GM20000 (cell line): Measurements from ENCODE around the gene C1QTNF12.
"Not testable (repeated sequence)": the region's sequence is repeated elsewhere in the genome, so short reads cannot be mapped to it uniquely, and the experiment has no call there.

Experiments used
- DNase-seq: peaks from one replicate; pipeline ENCODE4 v3.0.0; 2012; ENCODE audit warnings: low spot score
- CTCF ChIP-seq: IDR thresholded peaks from 2 replicates; pipeline ENCODE4 v1.5.1; 2012; ENCODE audit warnings: mild to moderate bottlenecking, control low read depth; ENCODE audit errors: extremely low read depth, missing control alignments

Gene C1QTNF12

DNA sequence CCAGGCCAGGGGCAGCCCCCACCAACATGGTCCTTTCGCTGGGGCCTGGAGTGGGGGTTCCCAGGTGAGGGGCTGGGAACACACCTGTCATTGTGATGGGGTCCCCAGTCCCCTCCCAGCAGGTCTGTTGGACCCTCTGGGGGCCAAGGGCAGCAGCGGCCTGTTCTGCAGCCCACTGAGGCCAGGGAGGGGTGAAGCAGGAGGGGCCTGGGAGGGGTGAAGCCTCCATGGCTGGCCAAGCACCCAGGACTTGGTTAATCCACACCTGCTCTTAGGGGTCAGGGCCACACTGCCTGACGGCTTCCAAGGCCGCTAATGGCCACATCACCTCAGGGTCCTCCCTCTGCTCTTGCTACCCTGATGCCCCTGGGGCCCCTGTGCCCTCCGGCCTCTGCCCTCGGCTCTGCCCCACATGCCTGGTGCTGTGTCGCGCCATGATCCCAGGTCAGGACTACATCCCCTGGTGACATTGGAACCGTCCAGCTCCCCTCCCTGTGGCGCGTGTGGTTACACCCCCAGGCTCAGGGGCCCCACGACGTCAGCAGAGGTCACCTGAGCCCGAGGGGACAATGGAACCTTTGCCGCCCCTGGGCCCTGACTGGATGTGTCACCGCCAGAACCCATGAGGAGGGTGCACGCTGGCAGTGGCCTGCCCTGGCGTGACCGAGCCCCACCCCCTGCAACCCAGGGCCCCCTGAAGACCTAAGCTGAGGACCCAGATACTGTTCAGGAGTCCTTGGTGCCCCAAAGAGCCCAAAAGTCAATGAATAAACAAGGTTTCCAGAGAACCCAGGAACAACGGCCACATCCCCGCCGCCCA is 47.2 kb downstream of the C1QTNF12 start:
- no peak for TF ChIP-seq CTCF
- DNase-seq, result no peak

GRCh38 chr1:1198423-1199140 is 47.9 kb downstream of the C1QTNF12 start:
- DNase-seq, result no peak
- TF ChIP-seq CTCF, result no peak

GRCh38 chr1:1197551-1198422 is 48.7 kb downstream of the C1QTNF12 start:
- TF ChIP-seq CTCF, result no peak
- no peak for DNase-seq

GRCh38 chr1:1197188-1197500 is 49.4 kb downstream of the C1QTNF12 start:
- no peak for DNase-seq

DNA sequence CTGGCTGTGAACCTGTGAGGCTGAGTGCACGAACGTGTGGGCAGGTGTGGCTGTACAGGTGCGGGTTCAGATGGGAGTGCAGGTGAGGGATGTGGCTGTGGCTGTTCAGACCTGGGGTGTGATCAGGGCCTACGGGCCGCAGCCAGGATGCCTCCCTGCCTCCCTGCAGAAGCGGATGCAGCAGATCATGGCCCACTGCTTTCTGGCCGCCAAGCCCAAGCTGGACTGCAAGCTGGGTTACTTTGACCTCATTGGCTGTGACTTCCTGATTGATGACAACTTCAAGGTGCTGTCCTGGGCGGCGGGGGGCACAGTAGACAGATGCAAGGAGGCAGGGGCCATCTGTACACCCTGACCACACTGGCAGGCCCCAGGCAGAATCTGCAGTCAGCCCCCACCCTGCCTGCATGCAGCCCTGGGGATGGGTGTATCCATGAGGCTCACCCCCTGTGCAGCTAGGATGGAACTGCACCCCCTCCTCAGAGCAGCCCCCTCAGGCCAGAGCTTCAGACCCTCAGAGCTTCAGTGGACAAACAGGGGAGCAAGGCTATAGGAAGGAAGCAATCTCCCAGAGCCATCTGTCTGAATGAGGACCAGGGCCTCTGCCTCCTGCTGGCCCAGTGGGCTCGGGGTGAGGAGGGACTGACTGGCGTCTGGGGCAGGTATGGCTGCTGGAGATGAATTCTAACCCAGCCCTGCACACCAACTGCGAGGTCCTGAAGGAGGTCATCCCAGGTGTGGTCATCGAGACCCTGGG is 49.9 kb downstream of the C1QTNF12 start:
- no peak for TF ChIP-seq CTCF

More at GRCh38 chr1:1197188-1197500, 49.4 kb downstream of the C1QTNF12 start:
- TF ChIP-seq CTCF, result no peak

GRCh38 chr1:1195726-1196125 is 50.8 kb downstream of the C1QTNF12 start:
- not testable (repeated sequence) for DNase-seq

More for the DNA sequence above, 49.9 kb downstream of the C1QTNF12 start:
- no peak for DNase-seq

DNA sequence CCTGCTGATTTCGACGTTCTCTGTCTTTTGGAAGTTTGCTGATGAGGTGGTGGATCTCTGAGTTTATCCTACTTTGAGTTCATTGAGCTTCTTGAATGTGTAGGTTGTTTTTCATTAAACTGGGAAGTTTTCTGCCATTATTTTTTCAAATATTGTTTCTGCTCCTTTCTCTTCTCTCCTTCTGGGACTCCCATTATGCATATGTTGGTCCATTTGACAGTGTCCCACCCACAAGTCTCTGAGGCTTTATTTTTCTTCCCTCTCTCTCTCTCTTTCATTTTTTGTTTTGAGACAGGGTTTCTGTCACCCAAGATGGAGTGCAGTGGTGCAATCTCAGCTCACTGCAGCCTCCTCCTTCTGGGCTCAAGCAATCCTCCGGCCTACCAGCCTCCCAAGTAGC is 51.8 kb downstream of the C1QTNF12 start:
- no peak for TF ChIP-seq CTCF
- DNase-seq, result no peak
